ENCODE results near the gene TXNL1.

TXNL1 gene

DNA sequence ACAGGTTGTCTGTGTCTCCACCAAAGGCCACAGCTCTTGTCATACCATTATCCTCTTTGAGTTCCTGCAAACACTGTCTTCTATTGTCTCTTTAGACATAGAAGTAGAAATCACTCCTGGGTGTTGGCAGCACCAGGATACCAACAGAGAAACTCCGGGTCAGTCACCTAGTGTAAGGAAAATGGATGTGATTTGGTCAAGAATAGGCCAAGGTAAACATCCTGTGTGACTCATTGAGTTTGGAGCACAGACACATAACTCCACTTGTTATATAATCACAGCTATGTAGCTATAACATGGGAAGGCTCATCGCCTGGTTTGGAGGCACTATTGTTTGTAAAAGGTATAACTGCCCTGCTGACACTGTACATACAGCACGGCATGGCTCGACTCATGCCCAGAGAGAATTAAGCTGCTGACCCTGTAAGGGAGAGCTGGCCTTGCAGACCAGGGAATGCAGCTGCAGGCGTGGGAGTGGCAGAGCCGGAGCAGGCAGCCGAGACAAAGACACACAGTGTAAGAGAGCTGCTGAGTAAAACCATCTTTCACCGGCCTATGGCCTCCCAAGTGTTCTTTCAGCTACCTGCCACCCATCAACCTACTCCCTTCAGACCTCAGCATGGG, 3.4 kb upstream of the TXNL1 start:
- Mint-ChIP-seq H3K27ac (peak overlapping the region in 1 of 3 experiments; percentile 48), H3K9me3 (no peaks in the 10 kb centered on the region), H3K4me1 (peaks cover 16% of the 10 kb centered on the region), H3K36me3 (ENCODE audit: low read depth) (no peaks in the 10 kb centered on the region), H3K27me3 (ENCODE audit: low read depth) (no peaks in the 10 kb centered on the region), H3K4me3 (peak overlapping the region in 1 of 3 experiments; percentile 37)
- TF ChIP-seq, protein P1, sequence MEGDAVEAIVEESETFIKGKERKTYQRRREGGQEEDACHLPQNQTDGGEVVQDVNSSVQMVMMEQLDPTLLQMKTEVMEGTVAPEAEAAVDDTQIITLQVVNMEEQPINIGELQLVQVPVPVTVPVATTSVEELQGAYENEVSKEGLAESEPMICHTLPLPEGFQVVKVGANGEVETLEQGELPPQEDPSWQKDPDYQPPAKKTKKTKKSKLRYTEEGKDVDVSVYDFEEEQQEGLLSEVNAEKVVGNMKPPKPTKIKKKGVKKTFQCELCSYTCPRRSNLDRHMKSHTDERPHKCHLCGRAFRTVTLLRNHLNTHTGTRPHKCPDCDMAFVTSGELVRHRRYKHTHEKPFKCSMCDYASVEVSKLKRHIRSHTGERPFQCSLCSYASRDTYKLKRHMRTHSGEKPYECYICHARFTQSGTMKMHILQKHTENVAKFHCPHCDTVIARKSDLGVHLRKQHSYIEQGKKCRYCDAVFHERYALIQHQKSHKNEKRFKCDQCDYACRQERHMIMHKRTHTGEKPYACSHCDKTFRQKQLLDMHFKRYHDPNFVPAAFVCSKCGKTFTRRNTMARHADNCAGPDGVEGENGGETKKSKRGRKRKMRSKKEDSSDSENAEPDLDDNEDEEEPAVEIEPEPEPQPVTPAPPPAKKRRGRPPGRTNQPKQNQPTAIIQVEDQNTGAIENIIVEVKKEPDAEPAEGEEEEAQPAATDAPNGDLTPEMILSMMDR (IDR thresholded peaks at IDR 0.05; ENCODE audit: unreplicated experiment in 3 of 3): no peak

DNA sequence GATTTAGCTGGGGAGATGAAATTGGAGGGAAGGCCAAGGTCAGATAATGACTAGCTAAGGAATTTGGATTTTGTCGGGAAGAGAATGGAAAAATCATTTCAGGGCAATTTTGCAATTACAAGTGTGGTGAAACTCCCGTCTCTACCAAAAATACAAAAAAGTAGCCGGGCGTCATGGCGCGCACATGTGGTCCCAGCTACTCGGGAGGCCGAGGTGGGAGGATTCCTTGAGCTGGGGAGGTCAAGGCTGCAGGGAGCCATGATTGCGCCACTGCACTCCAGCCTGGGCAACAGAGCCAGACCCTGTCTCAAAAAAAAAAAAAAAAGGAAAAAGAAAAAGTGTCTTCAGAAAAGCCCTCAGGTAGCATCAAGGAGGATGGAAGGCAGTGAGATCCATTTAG, 1.2 kb upstream of the TXNL1 start:
- no peaks in the 10 kb centered on the region for H3K27me3 Mint-ChIP-seq (ENCODE audit: low read depth)
- no peaks in the 10 kb centered on the region for H3K9me3 Mint-ChIP-seq
- peaks cover 38% of the 10 kb centered on the region for H3K4me1 Mint-ChIP-seq
- peak overlapping the region; percentile 96 to 98 (median 96) for H3K27ac Mint-ChIP-seq
- peak overlapping the region; percentile 99 to 100 (median 100) for H3K4me3 Mint-ChIP-seq
- peaks cover 9% of the 10 kb centered on the region for H3K36me3 Mint-ChIP-seq (ENCODE audit: low read depth)
- TF ChIP-seq, protein P1 (IDR thresholded peaks at IDR 0.05; ENCODE audit: unreplicated experiment in 3 of 3): no peak

DNA sequence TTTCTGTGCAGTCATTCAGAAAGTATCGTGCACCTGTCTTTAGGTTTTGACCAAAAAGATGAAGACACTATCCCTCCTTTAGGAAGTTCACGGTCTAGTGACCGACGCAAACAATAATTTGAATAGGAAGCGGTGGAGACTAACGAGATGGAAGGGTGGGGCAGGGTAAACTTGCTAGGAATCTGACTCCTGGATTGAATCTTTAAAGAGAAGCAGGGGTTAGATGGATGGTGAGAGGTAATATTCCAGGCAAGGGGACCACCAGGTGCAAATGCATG, 651 bp upstream of the TXNL1 start:
- Mint-ChIP-seq H3K36me3 (ENCODE audit: low read depth) (peaks cover 13% of the 10 kb centered on the region), H3K9me3 (no peaks in the 10 kb centered on the region), H3K4me3 (peak overlapping the region; percentile 99 to 100 (median 100)), H3K4me1 (peaks cover 43% of the 10 kb centered on the region), H3K27ac (peak overlapping the region; percentile 96 to 98 (median 96)), H3K27me3 (ENCODE audit: low read depth) (no peaks in the 10 kb centered on the region)
- TF ChIP-seq, protein P1 (IDR thresholded peaks at IDR 0.05; ENCODE audit: unreplicated experiment in 3 of 3): no peak

DNA sequence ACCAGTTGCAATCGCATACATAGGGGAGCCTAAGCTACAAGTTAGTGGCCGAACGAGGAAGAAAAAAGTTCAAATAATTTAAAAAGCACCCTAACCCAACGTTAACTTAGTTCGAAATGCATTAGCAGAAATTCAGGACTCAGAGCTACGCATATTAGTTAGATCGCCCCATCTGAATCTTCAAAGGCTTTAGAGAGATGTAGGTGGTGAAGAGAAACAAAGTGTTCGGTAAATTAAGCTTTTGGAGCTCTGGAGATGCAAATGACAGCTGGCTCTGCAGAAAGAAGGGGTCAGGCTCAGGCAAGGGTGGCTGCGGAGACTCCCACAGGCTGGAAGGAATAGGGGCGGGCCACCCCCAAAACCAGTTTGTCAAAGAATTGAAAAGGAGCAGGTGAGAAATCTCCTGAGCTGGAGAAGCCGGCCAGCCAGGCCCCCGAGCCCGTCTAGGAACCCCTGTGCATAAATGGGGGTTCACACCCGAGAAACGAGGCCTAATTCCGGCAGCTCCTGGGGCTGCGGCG, 621 bp downstream of the TXNL1 start:
- Mint-ChIP-seq H3K27ac (peak overlapping the region; percentile 96 to 98 (median 96)), H3K27me3 (ENCODE audit: low read depth) (no peaks in the 10 kb centered on the region), H3K4me3 (peak overlapping the region; percentile 99 to 100 (median 100)), H3K4me1 (peaks cover 47% of the 10 kb centered on the region), H3K36me3 (ENCODE audit: low read depth) (peaks cover 22% of the 10 kb centered on the region), H3K9me3 (no peaks in the 10 kb centered on the region)
- TF ChIP-seq, protein P1 (IDR thresholded peaks at IDR 0.05; ENCODE audit: unreplicated experiment in 3 of 3): no peak

DNA sequence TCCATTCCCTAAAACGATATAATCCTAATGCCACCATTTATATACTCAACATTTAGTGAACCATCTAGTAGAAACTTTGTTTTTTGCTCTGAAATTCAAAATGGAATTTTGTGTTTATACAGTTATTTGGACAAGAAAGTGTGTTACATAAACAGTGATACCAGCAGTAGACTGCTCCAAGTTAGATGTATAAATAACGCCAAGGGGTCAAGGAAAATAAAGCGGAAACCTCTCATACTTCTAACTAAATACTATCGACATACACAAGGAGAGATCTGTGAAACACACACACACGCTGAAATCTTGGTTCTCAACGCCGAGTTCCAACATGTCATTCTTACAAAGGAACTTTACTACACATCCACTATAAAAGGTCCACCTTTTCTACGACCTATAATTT, 1.2 kb downstream of the TXNL1 start:
- H3K27me3 Mint-ChIP-seq (ENCODE audit: low read depth): no peaks in the 10 kb centered on the region
- H3K36me3 Mint-ChIP-seq (ENCODE audit: low read depth): peaks cover 26% of the 10 kb centered on the region
- no peaks in the 10 kb centered on the region for H3K9me3 Mint-ChIP-seq
- TF ChIP-seq, protein P1 (IDR thresholded peaks at IDR 0.05; ENCODE audit: unreplicated experiment in 3 of 3): no peak
- H3K4me1 Mint-ChIP-seq: peaks cover 49% of the 10 kb centered on the region
- H3K4me3 Mint-ChIP-seq: peak overlapping the region; percentile 99 to 100 (median 100)
- peak overlapping the region; percentile 96 to 98 (median 96) for H3K27ac Mint-ChIP-seq

DNA sequence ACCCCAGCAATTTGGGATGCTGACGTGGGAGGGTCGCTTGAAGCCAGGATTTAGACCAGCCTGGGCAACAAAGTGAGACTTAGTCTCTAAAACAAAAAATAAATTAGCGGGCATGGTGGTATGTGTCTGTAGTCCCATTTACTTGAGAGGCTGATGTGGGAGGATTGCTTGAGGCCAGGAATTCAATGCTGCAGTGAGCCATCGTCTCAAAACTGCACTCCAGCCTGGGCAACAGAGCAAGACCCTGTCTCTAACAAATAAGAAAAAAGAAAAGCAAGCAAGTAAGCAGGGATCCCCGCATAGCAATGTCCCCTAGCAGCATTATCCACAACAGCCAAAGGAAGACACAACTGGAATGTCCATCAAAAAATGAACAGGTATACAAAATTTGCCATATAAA, 3.4 kb downstream of the TXNL1 start:
- peak overlapping the region; percentile 44 to 100 (median 70) for H3K4me3 Mint-ChIP-seq
- no peaks in the 10 kb centered on the region for H3K9me3 Mint-ChIP-seq
- H3K36me3 Mint-ChIP-seq (ENCODE audit: low read depth): peaks cover 36% of the 10 kb centered on the region
- no peaks in the 10 kb centered on the region for H3K27me3 Mint-ChIP-seq (ENCODE audit: low read depth)
- peaks cover 49% of the 10 kb centered on the region for H3K4me1 Mint-ChIP-seq
- peak overlapping the region in 2 of 3 experiments; percentile 17 to 28 for H3K27ac Mint-ChIP-seq
- TF ChIP-seq, protein P1 (IDR thresholded peaks at IDR 0.05; ENCODE audit: unreplicated experiment in 3 of 3): no peak
